HG02623 (cell line): Measurements from ENCODE around the gene CCSER1.
"Not testable (repeated sequence)": the region's sequence is repeated elsewhere in the genome, so short reads cannot be mapped to it uniquely, and the experiment has no call there.

Experiments used
- ATAC-seq: cut with Tn5 transposase; IDR thresholded peaks from one replicate; pipeline ENCODE4 v1.9.1; 2021; ENCODE audit warnings: moderate library complexity; ENCODE audit not compliant: unreplicated experiment

CCSER1 gene

GRCh38 chr4:91317434-91317833, 1190.2 kb downstream of the CCSER1 start:
- ATAC-seq, result no peak

DNA sequence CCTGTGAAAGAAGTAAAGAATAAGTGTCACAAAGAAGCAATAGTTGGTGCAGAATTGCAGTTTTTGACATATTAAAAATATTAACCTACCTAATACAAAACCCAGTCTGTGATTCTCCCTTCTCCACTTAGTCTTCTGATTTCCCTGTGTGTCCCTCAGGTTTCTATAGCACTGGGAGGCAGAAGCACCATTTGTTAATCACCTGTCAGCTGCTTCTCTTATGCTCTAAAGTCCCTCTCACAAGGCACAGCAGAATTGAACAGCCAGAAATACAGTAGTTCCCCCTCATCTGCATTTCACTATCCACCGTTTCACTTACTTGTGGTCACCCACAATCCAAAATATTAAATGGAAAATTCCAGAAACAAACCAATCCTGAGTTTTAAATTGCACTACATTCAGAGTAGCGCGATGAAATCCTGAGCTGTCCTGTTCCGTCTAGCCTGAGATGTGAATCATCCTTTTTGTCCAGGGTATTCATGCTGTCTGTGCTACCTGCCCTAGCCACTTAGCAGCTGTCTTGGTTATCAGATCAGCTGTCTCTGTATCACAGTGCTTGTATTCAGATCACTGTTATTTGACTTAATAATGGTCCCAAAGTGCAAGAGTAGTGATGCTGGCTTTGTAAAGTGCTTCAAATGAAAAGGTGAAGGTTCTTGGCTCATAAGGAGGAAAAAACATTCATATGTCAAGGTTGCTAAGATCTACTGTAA, 1192.5 kb downstream of the CCSER1 start:
- ATAC-seq, result no peak

- ATAC-seq, result no peak
Observed at GRCh38 chr4:91322961-91323360, 1195.8 kb downstream of the CCSER1 start.

DNA sequence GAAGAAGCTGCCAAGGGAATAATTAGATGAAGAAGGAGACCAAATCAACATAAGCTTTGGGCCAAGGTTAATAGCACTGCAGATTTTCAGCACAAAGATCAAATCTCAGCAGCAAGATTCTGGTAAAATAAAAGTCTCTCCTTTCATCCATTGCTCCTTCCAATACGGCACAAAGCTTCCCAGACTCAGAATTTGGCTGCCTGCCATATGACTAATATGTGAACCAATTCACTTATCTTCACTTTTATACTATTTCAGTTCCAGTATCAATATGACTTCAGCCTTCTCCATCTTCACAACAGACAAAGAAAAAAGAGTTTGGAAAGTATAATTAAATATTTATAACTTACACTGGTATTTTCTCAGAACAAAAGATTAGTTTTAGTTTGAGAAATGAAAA, 1198.3 kb downstream of the CCSER1 start:
- ATAC-seq, result no peak

DNA sequence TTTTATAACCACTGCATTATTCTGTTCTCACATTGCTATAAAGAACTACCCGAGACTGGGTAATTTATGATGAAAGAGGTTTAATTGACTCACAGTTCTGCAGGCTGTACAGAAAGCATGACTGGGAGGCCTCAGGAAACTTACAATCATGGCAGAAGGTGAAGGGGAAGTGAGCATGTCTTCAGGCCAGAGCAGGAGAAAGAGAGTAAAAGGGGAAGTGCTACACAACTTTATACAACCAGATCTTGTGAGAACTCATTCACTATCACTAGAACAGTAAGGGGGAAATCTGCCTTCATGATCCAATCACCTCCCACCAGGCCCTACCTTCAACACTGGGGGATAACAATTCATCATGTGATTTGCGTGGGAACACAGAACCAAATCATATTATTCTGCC, 1199.0 kb downstream of the CCSER1 start:
- ATAC-seq, result not testable (repeated sequence)

- ATAC-seq, result no peak
Observed at GRCh38 chr4:91330555-91331137, 1203.5 kb downstream of the CCSER1 start.

DNA sequence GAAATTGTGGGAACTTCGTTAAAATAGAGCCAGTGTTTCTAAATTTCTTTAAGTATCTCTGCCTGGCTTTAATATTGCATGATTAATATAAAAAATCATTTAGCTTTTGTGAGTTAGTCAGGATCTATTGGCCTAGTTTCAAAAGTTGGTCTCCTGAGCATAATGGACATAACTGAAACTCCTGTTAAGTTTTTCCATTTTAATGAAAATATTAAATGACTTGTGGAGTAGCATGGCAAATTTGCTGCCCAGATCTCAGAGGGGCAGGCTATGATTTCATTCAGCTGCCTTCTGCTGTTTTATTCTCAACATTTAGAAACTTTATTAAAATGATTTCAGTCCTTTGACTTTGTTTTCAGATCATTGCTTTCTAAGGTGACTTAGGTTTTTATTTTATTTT, 1213.6 kb downstream of the CCSER1 start:
- no peak for ATAC-seq

- no peak for ATAC-seq
Observed at GRCh38 chr4:91345632-91346031, 1218.4 kb downstream of the CCSER1 start.

GRCh38 chr4:91356496-91356895, 1229.3 kb downstream of the CCSER1 start:
- ATAC-seq, result not testable (repeated sequence)

DNA sequence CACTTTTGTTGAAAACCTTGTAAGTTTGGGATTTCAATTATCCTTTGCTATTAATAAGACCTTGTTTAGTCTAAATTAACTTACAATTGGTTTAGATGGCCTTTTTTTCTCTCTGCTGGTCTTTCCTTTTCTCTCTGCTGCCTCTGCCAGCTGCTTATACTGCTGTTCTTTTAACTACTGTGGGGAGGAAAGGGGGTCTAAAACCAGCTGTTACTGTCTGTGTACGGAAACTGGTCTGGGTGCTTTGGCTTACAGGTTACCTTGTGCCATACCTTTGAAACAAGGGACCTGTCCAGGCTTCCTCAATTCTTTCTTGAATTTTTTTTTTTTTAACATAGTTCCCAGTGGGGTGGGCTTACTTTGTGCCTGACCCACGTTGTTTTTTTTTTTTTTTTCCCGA, 1230.8 kb downstream of the CCSER1 start:
- ATAC-seq, result not testable (repeated sequence)

DNA sequence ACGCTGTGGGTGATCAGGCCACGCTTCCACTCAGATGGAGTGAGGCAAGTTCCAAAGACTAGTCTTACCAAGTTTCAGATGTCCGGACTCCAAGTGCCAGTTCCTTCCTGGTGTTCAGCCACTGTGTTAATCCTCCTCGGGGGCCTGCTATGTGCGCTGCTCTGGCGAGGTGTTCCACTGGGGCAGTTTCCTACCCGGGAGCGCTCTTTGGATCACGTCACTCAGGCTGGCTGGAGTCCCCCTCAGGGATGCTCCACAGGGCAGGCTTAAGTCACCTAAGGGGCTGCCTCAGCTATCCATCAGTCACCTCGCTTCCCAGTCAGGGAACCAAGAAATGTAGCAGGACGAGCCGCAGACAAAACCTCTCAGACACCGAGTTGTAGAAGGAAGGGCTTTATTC, 1231.4 kb downstream of the CCSER1 start:
- not testable (repeated sequence) for ATAC-seq

DNA sequence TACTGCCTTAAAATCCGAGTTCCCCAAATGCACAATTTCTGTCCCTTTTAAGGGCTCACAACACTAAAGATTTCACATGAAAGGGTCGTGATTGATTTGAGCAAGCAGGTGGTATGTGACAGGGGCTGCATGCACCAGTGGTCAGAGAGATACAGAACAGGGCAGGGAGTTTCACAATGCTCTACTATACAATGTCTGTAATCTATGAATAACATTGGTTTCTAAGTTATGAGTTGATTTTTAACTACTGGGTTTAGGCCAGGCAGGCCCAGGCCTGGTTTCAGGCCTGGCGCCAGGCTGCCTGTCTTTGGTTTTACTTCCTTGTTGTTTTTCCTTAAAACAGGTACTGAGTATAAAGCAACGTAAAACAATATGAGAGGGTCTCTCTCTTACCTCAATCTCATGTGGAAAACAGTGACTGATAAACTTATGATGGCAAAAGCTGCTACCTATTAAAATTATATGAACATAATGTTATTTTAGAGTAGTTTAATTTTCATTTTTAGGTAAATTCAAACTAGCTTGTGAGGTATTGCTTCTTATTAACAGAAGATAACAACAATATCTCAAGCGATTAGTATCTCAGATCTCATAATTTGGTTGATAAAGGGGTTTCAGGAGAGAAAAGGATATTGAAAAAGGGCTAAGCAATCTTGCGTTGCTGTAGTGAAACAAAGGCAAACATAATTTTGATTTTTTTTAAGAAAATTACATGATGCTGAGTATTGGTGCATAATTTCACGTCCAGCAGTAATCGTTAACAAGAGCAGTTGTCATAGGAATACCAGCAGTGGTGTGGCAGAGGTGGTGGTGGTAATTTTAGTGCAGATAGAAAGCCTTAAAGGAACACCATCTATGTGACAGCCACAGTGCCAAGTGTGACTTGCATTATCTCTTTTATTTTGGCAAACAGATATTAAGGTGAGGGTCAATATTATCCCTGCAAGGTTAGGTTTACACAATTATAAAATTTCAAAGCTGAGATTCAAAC, 1232.1 kb downstream of the CCSER1 start:
- no peak for ATAC-seq

- ATAC-seq, result no peak
Observed at GRCh38 chr4:91362125-91362524, 1234.9 kb downstream of the CCSER1 start.

GRCh38 chr4:91366554-91366953, 1239.4 kb downstream of the CCSER1 start:
- no peak for ATAC-seq

DNA sequence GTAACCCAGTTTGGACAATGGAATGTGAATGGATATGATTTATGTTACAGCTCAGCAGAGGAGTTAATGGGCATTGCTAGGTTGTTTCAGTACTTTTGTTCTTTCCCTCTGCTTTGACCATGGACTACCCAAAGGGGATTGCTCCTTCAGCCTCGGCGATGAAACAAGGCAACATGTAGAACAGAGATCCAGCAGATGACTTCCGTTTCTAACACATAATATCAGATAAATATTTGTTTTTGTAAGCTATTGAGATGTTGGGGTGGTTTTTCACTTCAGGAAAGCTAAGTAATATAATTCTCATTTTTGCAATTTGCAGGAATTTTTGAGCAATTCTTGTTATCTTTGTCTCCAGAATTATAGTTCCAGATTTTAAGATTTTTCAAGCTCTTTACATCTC, 1241.9 kb downstream of the CCSER1 start:
- ATAC-seq, result no peak

- no peak for ATAC-seq
Observed at GRCh38 chr4:91373546-91373945, 1246.4 kb downstream of the CCSER1 start.

- not testable (repeated sequence) for ATAC-seq
Observed at GRCh38 chr4:91405431-91405830, 1278.2 kb downstream of the CCSER1 start.

DNA sequence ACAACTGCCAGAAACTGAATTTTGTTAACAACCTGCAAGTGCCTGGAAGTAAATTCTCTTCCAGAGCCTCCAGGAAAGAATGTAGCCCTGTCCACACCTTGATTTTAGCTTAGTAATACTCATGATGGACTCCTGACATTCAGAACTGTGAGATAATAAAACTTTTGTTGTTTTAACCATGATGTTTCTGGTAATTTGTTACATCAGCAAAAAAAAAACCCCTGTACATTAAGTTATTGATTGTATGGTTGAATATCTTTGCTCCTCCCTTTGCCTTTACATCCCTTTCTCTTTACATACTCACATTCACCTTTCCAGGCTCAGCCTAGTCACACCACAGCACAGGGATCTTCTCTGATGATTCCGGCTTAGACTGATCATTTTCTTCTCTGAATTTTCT, 1294.8 kb downstream of the CCSER1 start:
- no peak for ATAC-seq

- ATAC-seq, result no peak
Observed at GRCh38 chr4:91426725-91427124, 1299.5 kb downstream of the CCSER1 start.

DNA sequence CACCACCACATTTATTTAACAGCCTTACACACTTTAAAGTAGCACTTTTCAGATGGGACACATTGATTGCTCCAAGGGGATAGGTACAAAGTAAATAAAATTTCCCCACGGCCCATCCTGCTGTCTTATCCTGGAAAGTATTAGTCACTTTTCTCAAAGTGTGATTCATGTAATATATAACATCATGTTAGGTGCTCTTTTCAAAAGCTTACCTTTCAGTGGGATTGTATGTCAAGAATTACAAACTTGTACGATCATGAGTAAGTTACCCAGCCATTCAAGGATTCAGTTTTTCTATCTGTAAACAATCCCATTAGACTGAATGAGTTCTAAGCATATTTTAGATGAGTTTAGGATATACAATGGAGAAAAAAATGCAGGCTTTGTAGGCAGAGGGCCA, 1300.0 kb downstream of the CCSER1 start:
- no peak for ATAC-seq

DNA sequence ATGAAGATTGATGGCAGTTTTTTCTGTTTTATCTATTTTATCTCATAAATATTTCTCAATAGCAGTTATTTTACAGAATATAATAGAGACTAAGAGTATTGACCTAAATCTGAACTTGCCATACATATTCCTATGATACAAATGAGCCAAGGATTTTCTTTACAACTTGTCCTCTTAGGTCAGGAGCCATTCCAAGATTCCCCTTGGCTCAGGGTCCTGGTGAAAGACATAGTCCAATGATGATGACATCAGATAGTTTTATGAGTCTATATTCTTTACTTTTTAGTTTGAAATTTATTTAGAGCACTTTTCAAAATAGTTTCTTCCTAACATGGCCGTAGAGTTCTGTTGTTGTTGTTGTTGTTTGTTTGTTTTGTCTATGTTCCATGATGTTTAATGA, 1307.4 kb downstream of the CCSER1 start:
- ATAC-seq, result no peak

- no peak for ATAC-seq
Observed at GRCh38 chr4:91436556-91436955, 1309.4 kb downstream of the CCSER1 start.
